Progenitor cell of endocrine pancreas (in vitro differentiated cells): ENCODE data around the gene NUP210. TPM values are rescaled to one million over a fixed set of nuclear protein-coding genes. Genes with fewer than 3 reads are reported as not detected.

Experiments
- DNase-seq: peaks from one replicate; pipeline ENCODE4 v3.0.0; 2021; ENCODE audit warnings: low spot score; ENCODE audit not compliant: unreplicated experiment
- H3K27ac Mint-ChIP-seq: 2 replicates; pipeline ENCODE4 v1.8.0; 2021; ENCODE audit warnings: mild to moderate bottlenecking, moderate library complexity, mixed read lengths
- H3K27me3 Mint-ChIP-seq: 2 replicates; pipeline ENCODE4 v1.8.0; 2021; ENCODE audit warnings: mixed read lengths
- H3K36me3 Mint-ChIP-seq: 2 replicates; pipeline ENCODE4 v1.8.0; 2022; ENCODE audit warnings: mixed read lengths; ENCODE audit not compliant: insufficient read depth
- H3K4me1 Mint-ChIP-seq: 2 replicates; pipeline ENCODE4 v1.8.0; 2021; ENCODE audit warnings: low read depth, mixed read lengths
- H3K4me3 Mint-ChIP-seq: 2 replicates; pipeline ENCODE4 v1.8.0; 2021; ENCODE audit warnings: low read depth, mild to moderate bottlenecking, moderate library complexity, mixed read lengths
- H3K9me3 Mint-ChIP-seq: 2 replicates; pipeline ENCODE4 v1.8.0; 2021; ENCODE audit warnings: low read depth, mixed read lengths
- total RNA-seq: library from RNA; stranded (reverse); gene quantifications from 2 replicates; pipeline ENCODE4 v1.2.1, GENCODE V29; 2021
- TF ChIP-seq, protein P1 (sequence below): fragments of 200-600 bp; sonication (generic); IDR thresholded peaks from one replicate; pipeline ENCODE4 v1.5.0; 2021; ENCODE audit warnings: antibody characterized with exemption, mild to moderate bottlenecking; ENCODE audit not compliant: unreplicated experiment

The NUP210 gene
- total RNA-seq, 1 donor from 2014 or later, result 78.2 TPM

DNA sequence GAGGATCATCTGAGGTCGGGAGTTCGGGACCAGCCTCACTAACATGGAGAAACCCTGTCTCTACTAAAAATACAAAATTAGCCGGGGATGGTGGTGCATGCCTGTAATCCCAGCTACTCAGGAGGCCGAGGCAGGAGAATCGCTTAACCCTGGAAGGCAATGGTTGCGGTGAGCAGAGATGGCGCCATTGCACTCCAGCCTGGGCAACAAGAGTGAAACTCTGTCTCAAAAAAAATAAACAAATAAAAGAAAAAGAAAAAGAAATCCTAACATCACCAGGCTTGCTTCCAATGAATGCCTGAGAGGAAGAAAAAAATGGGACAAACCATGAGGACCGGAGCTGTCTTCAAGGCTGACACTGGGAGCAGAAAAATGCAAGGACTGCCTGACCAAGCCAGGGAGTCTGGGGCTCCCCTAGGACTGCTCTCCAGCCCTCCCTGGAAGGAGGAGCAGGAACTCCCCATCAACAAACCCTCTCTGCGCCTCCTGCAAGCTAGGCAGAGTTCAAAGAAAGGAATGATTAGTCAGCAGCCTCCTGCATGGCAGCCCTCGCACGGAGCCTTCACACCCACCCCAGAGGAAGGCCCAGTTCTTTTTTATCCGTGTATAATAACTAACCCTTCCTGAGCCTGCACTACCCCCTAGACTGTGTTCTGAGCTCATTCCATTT is 55.4 kb downstream of the NUP210 start:
- H3K27ac Mint-ChIP-seq, result no peak overlapping the region
- TF ChIP-seq, protein P1, sequence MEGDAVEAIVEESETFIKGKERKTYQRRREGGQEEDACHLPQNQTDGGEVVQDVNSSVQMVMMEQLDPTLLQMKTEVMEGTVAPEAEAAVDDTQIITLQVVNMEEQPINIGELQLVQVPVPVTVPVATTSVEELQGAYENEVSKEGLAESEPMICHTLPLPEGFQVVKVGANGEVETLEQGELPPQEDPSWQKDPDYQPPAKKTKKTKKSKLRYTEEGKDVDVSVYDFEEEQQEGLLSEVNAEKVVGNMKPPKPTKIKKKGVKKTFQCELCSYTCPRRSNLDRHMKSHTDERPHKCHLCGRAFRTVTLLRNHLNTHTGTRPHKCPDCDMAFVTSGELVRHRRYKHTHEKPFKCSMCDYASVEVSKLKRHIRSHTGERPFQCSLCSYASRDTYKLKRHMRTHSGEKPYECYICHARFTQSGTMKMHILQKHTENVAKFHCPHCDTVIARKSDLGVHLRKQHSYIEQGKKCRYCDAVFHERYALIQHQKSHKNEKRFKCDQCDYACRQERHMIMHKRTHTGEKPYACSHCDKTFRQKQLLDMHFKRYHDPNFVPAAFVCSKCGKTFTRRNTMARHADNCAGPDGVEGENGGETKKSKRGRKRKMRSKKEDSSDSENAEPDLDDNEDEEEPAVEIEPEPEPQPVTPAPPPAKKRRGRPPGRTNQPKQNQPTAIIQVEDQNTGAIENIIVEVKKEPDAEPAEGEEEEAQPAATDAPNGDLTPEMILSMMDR, result no peak
- peaks cover 18% of the 10 kb centered on the region for H3K36me3 Mint-ChIP-seq
- no peak overlapping the region for H3K4me3 Mint-ChIP-seq
- no peaks in the 10 kb centered on the region for H3K9me3 Mint-ChIP-seq
- no peak for DNase-seq
- no peaks in the 10 kb centered on the region for H3K27me3 Mint-ChIP-seq
- no peaks in the 10 kb centered on the region for H3K4me1 Mint-ChIP-seq

DNA sequence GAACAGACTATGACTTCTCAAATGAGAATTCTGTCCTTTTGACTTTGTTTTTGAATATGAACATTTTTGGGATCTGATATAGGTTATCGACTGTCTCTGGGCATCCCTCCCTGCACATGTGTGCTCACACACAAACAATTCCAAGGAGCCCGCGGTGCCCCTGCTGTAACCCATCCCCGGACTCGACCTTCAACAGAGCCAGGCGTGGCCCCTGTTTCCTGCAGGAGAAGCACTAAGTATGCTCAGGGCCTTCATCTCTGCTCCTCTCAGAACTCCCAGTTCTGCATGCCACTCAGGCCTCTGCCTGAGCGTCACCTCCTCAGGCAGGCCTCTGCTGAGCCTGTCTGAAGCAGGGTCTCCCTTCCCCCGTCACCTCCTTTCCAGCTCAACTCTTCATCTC is 57.6 kb downstream of the NUP210 start:
- H3K27ac Mint-ChIP-seq, result no peak overlapping the region
- no peak overlapping the region for H3K4me3 Mint-ChIP-seq
- no peak for DNase-seq
- no peaks in the 10 kb centered on the region for H3K9me3 Mint-ChIP-seq
- no peaks in the 10 kb centered on the region for H3K27me3 Mint-ChIP-seq
- TF ChIP-seq, protein P1, result no peak
- peaks cover 7% of the 10 kb centered on the region for H3K36me3 Mint-ChIP-seq
- H3K4me1 Mint-ChIP-seq, result no peaks in the 10 kb centered on the region

DNA sequence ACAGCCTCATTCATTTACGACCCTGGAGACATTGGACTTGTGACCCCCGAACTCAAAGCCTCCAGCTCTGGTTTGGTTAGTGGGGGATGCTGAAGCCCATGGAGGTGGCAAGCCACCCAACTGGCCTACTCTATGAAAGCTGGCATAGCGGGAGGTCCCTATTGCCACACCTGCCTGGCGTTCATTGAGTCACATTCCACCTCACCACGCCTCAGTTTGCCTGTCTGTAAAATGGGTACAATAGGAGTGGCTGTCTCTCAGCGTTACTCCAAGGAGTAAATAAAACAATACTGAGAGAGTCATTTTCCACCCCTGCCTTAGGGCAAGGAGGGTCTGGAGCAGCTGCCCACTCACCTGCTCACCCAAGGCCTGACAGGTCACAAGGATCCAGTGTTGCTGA is 60.2 kb downstream of the NUP210 start:
- TF ChIP-seq, protein P1, result no peak
- no peaks in the 10 kb centered on the region for H3K4me1 Mint-ChIP-seq
- no peak for DNase-seq
- H3K27ac Mint-ChIP-seq, result no peak overlapping the region
- no peak overlapping the region for H3K4me3 Mint-ChIP-seq
- no peaks in the 10 kb centered on the region for H3K27me3 Mint-ChIP-seq
- H3K9me3 Mint-ChIP-seq, result no peaks in the 10 kb centered on the region
- peaks cover 6% of the 10 kb centered on the region for H3K36me3 Mint-ChIP-seq

DNA sequence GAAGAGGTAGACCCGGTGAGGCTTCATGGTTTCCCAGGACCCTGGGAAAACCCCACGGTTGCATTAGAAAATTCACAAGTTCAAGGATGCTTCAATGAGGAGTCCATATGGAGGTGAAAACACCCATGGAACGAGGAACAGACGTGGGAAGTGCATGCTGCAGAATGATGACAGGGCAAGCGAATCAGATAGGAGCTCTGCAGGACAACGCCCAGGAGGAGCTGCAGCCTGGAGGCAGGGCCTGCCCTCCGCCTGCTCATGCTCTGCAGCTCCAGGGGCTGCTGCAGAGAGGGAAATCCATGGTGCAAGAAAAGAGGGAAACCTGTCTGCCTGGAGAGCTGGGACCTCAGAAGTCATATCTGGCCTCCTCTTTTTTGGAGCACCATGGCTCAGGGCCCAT is 61.5 kb downstream of the NUP210 start:
- Mint-ChIP-seq H3K27me3 (no peaks in the 10 kb centered on the region), H3K36me3 (peaks cover 4% of the 10 kb centered on the region), H3K27ac (no peak overlapping the region), H3K9me3 (no peaks in the 10 kb centered on the region), H3K4me3 (no peak overlapping the region), H3K4me1 (no peaks in the 10 kb centered on the region)
- TF ChIP-seq, protein P1, result no peak
- DNase-seq, result no peak

DNA sequence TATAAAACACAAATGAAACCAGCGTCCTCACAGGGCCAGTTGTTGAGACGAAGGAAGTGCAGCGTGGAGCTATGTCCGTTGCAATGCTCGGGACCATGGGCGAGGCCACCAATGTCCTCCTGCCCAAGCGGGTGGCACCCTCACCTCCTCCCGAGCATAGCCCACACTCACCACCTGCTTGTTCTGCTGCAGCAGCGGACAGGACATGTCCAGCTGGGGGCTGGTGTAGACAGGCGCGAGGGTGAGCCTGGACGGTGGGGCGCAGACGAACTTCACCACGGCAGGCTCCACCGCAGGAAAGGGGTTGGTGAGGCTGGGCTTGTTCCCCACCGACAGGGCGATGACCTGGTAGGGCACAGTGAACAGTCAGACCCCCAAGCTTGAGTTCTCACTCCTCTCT is 62.1 kb downstream of the NUP210 start:
- H3K4me1 Mint-ChIP-seq, result no peaks in the 10 kb centered on the region
- H3K9me3 Mint-ChIP-seq, result no peaks in the 10 kb centered on the region
- H3K27ac Mint-ChIP-seq, result no peak overlapping the region
- no peak for DNase-seq
- peaks cover 4% of the 10 kb centered on the region for H3K36me3 Mint-ChIP-seq
- no peaks in the 10 kb centered on the region for H3K27me3 Mint-ChIP-seq
- no peak overlapping the region for H3K4me3 Mint-ChIP-seq
- TF ChIP-seq, protein P1, result no peak
